ENCODE measurements around the gene SORCS2.

Gene SORCS2

DNA sequence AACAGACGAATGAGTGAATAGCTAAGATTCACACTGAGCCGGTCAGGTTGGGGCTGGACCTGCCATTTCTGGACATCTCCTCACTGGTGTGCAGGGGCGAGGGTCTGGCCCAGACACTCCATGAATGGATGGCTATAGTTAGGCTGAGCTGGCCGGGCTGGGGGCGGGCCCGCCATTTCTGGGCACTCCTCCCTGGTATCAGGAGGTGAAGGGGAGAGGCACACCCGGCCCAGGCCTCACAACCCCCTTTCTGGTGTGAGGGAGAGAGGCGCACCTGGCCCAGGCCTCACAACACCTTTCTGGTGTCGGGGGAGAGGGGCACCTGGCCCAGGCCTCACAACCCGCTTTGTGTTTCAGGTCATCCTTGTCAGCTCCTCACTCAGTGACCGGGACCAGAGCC is 445.6 kb downstream of the SORCS2 start:
- DNase-seq (ENCODE audit: low spot score) = no peak

DNA sequence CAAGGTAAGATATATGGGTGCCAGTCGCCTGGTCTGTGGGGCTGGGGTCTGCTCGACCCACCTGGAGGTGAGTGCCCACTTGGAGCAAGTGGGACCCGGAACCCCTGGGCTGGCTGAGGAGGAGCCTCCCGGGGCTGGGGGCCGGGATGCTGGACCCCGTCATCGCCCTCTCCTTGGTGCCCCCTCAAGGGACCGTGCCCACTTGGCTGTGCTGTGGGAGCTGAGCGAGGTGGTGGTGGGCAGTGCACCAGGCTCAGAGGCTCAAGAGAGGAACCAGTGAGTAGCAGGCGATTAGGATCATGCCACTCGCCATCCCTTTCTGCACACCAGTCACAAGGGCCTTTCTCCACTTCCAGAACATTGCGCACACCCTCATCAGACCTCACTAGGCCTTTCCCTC is 446.2 kb downstream of the SORCS2 start:
- DNase-seq (ENCODE audit: low spot score) = no peak

DNA sequence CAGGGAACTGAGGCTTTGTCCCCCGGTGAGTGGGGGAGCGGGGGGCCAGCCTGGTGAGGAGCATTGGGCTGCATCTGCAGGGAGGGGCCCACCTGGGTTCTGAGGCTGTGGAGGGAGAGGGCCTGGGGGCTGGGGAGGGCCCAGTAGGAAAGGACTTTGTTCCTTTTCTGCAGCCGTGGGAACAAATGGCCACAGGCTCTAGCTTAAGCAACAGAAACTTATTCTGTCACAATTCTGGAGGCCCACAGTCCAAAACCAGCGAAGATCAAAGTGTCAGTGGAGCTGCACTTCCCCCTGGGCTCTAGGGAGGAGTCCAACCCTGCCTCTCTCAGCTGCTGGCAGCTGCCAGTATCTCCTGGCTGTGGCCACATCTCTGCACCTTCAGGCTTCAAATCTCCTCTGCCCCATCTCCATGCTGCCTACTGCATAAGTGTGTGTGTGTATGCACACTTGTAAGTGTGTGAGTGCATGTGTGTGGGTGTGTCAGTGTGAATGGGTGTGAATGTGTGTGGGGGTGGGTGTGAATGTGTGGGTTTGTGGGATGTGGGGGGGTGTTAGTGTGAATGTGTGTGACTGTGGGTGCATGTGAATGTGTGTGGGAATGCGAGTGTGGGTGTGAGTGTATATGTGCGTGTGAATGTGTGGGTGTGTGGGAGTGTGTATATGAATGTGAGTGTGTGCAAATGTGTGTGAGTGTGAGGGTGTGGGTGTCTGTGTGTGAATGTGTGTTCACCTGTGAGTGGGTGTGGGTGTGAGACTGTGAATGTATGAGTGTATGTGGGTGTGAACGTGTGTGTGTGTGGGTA is 446.8 kb downstream of the SORCS2 start:
- DNase-seq (ENCODE audit: low spot score) = peak; percentile 6

DNA sequence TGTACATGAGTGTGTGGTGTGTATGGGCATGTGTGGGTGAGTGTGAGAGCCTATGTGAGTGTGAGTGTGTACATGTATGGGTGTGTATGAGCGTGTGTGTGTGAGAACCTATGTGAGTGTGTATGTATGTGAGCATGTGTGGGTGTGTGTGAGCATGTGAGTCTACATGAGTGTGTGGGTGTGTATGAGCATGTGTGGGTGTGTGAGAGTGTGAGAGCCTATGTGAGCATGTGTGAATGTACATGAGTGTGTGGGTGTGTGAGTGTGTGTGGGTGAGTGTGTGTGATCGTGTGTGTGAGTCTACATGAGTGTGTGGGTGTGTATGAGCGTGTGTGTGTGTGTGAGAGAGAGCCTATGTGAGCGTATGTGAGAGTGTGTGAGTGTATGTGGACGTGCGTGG is 447.8 kb downstream of the SORCS2 start:
- DNase-seq (ENCODE audit: low spot score) = no peak

DNA sequence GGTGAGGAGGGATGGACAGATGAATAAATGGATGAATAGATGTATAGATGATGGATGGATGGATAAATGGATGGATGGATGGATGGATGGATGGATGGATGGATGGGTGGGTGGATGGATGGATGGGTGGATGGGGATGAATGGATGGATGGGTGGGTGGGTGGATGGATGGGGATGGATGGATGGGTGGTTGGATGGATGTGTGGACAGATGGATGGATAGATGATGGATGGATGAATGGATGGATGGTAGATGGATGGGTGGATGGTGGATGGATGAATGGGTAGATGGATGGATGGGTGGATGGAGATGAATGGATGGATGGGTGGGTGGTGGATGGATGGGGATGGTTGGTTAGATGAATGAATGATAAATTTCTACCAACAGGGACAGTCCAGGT is 449.4 kb downstream of the SORCS2 start:
- DNase-seq (ENCODE audit: low spot score) = no peak

DNA sequence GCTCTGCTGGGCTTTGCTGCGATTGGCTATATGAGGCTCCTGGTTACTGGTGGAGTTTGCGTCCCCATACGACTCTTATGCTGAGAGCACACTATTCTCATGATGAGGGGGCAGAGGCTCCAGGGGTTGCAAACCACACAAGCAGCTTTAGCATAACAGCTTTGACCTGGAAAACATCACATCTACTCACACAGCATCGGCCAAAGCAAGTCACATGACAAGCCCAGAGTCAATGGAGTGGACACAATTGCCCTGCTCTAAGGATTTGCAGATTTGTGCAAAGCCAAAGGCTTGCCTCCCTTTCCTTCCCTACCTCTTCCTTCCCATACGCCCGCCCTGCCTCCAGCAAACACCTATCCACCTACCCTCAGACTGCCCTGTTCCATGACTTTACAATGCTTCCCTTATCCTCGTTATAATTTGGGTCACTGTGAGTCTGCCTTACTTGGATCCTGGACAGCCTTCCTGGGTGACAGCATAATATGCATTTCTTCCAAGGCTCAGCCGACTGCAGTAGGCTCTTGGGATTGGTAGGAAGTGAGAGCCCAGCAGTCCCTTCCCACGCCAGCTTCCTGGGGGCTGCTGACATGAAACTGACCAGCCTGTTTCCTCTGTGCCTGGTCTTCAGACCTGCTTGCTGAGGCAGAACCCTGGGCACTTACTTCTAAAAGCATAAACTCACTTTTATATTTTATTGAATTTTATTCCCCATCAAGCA is 450.6 kb downstream of the SORCS2 start:
- no peak for DNase-seq (ENCODE audit: low spot score)

DNA sequence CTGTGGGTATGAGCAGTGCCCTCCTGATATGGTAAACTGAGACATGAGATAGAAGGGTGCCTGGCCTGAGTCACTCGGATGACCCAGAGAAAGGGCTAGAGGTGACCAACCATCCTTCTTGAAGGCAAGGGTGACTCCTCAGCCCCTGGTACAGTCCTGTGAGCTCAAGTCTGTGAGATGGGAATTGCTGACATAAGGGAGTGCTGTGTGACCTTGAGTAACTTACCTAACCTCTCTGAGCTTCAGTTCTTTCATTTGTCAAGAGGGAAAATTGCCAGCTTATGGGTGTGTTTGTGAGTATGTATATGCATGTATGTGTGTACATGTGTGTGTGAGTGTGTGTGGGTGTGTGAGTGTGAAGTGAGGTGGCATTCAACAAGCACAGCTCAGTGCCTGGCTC is 452.8 kb downstream of the SORCS2 start:
- DNase-seq (ENCODE audit: low spot score) = no peak

DNA sequence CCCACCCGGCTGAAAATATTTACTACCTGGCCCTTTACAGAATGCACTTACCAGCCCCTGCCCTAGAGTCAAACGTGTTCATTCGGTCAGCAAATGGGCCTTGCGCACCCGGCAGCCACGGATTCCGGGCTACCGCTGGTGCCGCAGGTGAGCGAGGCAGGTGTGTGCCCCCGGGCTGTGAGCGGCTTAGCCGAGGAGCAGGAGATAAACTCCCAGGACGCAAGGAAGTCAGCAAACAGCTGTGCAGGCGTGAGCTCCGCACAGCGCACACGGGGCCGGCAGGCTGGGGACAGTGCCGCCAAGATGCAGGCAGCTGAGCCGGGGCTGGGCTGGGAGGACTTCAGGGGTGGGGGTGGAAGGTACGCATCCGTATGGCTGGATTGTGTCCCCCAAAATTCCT is 453.6 kb downstream of the SORCS2 start:
- no peak for DNase-seq (ENCODE audit: low spot score)

DNA sequence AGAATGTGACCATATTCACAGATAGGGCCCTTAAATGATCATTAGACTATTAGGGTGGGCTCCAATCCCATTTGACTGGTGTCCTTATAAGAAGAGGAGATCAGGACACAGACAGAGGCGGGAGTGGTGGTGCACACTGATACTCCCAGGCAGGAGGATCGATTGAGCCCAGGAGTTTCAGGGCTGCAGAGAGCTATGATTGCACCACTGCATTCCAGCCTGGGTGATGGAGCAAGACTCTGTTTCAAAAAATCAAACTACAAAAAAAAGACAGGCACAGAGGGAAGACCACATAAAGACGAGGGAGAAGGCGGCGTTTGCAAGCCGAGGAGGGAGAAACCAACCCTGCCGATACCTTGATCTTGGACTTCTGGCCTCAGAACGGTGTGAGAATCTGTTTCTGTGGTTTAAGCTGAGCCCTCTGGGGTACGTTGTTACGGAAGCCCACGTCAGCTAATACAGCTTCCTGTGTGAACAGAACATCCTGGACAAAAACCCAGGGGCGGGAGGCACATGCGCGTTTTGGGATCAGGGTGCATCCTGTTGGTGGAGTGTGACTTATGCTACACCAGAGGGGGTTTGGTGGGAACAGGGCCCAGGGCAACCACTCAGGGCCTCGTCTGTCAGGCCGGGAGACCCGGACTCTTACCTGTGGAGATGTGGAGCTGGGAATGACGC is 454.2 kb downstream of the SORCS2 start:
- no peak for DNase-seq (ENCODE audit: low spot score)

DNA sequence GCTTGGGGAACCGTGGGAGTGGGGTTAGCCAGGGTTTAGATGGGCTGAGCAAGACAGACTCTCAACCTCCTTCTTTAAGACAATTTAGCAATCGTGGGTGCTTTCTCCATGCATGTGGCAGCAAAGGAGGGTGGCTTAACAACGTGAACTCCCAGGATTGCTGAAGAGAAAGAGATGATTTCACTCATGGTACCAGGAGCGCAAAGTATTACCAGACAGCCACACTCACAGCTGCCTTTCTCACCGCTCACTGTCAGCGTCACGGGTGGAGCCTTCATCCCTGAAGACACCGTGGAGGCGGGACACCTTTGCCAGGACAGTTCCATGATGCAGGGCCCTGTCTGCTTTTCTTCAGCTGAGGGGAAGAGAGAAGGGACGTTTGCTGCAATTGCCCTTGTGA is 454.8 kb downstream of the SORCS2 start:
- no peak for DNase-seq (ENCODE audit: low spot score)

DNA sequence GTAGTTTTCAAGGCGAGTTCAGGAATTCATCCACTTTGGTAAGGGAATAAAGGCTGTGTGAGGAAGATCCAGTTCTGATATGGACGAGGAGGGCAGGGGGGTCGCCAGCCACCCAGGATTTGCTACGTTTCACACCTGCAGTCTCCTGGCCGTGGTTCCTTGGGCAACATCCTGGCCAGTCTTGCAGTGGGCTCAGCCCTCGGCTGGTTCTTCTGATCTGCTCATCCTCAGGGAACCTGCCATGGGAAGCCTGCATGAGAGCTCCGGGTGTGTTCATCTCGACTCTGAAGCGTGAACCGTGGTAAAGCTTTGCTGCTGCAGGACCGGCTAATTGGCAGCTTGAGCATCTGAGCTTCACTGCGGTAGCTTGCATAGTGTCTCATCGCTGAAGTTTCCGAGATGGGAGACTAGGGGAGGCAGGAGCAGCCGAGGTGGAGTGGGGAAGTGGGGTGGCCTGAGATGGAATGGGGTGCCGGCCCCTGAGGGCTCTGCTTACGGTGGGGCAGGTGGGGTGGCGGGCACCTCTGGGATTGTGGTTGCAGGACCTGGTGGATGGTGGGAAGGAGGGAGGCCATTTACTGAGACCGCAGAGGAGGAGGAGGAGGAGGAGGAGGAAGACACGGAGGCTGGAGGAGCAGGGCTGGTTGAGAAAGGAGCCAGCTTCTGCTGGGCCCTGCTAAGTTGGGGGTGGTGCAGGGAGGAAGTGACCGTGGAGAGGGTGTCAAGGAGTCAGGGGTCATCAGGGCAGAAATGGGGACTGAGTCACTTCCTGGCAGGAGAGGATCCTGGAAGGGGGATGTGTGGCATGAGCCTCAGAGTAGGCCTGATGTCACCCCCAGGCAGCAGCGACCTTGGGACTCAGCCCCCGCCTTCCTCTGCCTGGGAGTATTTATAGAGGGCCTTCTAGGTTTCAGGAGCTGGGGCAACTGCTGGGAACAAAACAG is 455.5 kb downstream of the SORCS2 start:
- no peak for DNase-seq (ENCODE audit: low spot score)

DNA sequence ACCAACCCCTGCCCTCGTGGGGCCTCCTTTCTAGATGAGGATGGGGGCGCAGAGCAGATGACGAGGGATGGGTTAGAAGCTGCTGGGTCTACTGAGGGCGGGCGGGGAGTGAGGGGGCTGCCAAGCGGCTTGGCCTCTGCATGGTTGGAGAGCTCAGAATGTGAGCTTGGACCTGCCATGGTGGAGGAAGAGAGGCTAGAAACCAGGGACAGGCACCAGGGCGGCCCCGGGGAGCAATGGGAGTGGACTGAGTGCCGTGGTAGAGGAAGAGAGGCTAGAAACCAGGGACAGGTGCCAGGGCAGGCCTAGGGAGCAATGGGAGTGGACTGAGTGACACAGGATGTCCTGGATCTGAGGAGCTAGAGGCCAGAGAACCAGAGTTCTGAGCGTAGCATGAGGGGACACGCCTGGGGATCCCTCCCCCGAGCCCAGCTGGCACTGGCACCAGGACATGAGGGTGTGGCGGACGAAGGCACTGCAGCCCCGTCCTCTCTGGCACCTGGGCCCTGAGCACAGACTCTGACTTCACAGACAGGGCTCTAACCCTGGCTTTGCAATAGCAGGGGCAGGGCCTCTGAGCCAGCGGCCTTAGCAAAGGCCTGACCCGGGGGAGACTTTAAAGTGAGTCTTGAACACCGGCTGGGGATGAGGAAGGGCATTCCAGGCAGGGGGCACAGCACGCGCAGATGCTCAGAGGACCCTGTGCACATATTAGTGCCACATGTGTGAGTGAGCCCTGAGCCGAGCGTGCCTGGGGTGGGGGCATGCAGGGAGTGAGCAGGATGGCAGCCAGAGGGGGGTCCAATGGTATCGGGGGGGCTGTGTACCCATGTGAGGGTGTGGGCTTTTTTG is 456.4 kb downstream of the SORCS2 start:
- no peak for DNase-seq (ENCODE audit: low spot score)

DNA sequence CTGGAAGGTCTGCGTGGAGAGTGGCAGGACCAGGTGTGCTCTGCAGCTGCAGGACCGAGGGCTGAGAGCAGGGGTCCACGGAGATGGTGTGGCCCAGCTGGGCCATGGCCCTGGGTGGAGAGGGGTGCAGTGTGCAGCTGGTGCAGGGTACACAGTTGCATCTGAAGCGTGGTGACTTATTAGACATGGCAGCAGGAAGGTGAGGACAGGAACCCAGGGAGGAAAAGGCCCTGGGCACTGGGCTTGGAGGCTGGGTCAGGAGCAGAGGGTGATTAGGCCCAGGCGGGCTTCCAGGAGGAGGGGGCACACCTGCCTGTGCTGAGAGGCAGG is 457.0 kb downstream of the SORCS2 start:
- no peak for DNase-seq (ENCODE audit: low spot score)

DNA sequence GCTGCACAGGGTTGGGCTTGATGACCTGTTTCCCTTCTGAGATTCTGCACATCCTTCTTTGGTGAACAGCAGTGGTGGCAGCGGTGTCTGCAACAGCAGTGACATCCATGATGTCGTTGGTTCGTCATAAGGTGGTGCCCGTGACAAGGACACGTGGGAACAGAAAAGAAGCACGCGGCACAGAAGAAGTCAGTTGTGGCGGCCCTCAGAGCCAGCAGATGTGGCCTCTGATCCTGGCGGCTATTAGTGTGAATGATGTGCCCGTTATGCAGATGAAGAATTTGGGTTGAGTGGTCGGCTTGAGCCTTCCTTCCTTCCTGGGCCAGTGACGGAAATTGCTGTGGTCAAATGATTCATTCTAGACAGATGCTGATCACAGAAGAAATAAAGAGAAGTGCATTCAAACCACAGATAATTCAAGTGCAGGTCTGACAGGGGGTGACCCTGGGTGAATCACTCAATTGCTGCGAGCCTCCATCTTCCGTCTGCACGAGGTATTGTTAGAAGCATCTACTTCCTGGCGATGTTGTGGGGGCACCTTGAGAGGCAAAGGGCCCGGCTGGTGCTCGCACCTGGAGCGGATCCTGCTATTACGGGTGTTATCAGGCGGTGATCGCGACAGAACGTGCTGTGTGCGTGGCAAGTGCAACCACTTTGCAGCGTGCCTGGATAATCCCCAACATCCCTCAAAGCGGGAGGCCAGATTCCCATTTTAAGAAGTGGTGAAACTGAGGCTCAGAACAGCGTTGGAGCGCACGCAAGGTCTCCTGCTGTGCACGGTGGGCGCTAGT is 457.6 kb downstream of the SORCS2 start:
- peak; percentile 70 for DNase-seq (ENCODE audit: low spot score)

DNA sequence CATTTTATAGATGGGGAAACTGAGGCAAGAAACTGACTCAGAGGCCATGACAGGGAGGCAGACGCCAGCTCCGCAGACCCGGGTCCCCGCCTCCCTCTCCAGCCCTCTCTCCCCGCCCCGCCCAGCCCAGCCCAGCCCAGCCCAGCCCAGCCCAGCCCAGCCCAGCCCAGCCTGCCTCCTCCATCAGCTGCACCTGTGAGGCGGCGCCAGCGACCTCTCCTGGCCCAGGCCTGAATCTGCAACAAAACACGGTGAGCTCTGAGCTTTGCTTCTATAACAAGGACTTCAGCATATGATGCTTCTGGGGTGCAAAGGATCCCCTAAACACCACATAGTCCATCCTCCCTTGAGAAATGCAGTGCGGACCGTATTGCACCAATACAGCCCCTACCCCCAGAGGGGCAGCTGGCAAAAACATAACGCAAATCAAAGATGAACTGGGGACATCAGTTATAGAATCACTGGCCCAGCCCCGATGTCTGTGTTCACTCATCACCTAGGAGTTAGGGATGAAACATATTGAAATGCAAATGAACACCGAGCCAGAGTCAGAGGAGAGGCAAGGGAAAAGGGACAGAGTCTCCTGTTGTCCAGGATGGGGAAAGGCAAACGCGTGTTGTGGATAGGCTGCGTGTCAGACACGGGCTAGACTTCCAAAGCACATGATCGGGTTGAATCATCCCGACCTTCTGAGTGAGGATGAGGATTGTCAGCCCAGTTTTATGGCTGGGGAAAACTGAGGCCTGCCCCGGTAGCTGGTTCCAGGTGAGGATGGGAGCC is 458.5 kb downstream of the SORCS2 start:
- no peak for DNase-seq (ENCODE audit: low spot score)

DNA sequence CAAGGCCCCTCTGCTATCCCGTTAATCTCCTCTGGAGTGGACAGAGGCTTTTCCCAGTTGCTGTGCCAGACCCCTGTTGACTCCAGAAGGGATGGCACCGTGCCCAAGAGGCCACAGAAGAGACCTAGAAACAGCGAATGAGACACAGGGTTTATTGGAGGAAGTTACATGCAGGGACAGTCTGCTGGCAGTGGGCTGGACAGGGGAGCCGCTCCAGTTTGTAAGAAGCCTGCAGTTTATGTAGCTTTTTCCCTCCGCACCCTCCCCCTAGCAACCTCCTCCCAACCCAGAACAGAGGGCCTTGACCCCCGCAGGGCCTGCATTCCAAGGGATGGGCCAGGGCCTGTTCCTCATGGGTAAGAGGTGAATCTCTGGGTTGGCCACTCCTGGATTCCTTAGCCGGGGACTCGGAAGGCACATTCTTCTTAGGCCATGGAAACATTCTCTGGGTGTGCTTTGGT is 459.2 kb downstream of the SORCS2 start:
- no peak for DNase-seq (ENCODE audit: low spot score)

DNA sequence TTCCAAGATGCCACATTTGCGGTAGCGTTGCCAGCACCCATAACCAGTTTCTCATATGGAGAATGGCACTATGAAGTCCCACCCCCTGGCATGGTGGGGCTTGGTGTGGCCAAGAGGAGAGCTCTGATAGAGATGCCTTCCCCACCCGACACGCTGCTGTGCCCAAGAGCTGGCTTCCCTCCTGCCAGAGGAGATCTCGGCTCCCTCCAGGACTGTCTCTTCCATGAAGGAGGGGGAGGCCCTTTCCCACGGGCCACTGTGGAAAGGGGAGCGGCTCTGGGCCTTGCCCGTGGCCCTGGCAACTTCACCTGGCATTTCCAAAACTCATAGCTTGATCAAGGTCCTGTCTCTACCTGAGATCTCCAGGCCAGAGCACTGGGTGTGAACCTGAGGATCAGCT is 459.7 kb downstream of the SORCS2 start:
- DNase-seq (ENCODE audit: low spot score) = no peak

DNA sequence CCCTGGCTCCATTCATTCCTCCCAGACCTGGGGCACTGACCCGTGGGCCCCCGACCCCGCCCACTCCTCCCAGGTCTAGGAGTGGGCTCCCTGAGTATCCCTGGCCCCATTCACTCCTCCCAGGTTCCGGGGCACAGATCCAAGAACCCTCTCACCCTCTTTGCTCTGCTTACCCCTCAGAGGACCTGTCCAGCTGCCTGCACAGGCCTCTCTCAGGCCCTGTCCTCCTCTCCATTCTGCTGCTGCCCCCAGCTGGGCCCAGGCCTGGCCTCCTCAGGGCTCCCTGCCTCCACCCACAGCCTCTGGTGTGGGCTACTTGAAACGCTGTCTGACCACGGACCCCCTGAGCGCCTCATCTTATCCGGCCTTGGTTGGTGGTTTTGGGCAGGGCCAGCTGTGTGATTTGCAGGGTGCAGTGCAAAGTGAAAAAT is 460.1 kb downstream of the SORCS2 start:
- peak; percentile 17 for DNase-seq (ENCODE audit: low spot score)

DNA sequence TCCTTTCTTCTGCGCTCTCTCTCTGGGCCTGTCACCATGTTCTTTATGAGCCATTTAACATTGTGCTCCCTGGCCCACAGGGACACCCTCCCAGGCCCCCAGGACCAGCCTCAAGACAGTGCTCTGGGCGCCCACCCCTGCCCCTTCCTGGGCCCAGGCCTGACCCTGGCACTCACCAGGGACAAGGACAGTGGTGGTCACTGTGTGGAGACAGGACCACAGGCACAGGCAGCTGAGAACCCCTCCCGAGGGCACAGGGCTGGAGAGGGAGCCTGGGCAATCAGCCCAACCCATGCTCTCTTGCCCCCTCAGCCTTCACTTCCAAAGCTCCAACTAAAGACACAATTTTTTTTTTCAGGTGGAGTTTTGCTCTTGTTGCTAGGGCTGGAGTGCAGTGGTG is 460.6 kb downstream of the SORCS2 start:
- DNase-seq (ENCODE audit: low spot score) = no peak

Data from CD4-positive, alpha-beta T cell treated with Interleukin-2 at 100 ng/mL for 4 hours (primary cell).